HFF-Myc (cell line): ENCODE data around the gene RNF145.
A peak's percentile ranks its signal among the peaks of the same experiment; 100 is the strongest.

ENCODE experiments used
- DNase-seq: peaks from one replicate; pipeline ENCODE4 v3.0.0-alpha.2; 2011; ENCODE audit warnings: low read depth; ENCODE audit errors: extremely low read depth
- H3K4me3 ChIP-seq: replicated peaks from 2 replicates; pipeline ENCODE4 v1.5.1; 2011; ENCODE audit warnings: low read depth, mild to moderate bottlenecking, control low read depth, low read length
- TF ChIP-seq, protein P1 (sequence below): IDR thresholded peaks from 2 replicates; pipeline ENCODE4 v1.5.1; 2012; ENCODE audit warnings: mild to moderate bottlenecking, low read depth, low read length, control low read depth; ENCODE audit errors: missing control alignments

RNF145 gene

DNA sequence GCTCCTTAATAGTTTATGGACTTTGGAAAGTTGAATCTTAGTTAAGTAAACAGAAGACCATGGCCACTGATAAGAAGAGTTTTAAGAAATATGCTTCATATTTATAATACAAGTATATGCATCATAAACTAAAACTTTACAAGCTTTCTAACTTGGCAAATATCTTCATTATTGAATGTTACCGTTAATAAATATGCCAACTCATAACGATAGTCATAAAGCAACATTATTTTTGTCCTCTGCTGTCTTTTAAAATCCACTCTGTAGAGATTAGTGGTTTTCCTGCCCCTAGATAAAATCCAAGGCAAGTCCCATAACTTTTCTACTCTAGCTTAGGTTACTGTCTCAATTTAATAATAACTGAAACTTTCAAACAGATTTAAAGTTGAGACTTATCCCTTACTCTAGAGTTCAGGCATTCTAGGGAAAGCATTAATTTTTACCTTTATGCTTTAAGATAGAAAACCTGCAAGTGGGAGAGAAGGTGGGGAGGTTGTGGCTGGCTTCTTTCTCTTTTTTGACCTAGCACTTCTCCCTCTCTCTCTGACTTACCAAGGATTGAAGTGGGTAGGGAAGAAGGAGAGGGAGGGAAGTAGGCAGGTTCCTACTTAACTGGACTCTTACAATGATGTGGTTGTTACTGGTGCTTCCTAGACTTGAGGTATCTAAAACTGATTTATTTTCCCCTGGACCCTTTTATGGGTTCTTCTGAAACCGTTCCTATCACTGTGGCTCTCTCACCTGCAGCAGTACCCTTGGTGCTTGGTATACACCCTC lies 29.6 kb downstream of the RNF145 start:
- H3K4me3 ChIP-seq, result no peak overlapping the region
- DNase-seq, result no peak
- TF ChIP-seq, protein P1, sequence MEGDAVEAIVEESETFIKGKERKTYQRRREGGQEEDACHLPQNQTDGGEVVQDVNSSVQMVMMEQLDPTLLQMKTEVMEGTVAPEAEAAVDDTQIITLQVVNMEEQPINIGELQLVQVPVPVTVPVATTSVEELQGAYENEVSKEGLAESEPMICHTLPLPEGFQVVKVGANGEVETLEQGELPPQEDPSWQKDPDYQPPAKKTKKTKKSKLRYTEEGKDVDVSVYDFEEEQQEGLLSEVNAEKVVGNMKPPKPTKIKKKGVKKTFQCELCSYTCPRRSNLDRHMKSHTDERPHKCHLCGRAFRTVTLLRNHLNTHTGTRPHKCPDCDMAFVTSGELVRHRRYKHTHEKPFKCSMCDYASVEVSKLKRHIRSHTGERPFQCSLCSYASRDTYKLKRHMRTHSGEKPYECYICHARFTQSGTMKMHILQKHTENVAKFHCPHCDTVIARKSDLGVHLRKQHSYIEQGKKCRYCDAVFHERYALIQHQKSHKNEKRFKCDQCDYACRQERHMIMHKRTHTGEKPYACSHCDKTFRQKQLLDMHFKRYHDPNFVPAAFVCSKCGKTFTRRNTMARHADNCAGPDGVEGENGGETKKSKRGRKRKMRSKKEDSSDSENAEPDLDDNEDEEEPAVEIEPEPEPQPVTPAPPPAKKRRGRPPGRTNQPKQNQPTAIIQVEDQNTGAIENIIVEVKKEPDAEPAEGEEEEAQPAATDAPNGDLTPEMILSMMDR, result no peak

DNA sequence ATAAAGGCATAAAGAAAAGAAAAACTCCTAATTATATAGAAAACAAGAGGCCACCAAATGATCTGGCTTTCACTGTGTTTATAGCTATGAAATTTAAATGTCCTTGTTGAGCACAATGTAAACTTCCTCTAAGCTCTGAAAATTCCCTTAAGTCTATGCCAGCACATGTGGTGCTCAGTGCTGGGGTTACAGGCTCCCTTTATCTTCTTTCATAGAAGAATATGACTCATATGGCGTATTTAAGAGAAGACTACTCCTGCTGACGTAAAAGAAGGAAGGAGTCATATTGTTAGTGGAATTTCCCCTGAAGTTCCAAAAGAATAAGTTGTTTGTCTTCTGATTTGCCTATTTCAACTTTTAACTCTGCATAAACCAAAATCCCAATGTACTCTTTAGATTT lies 30.4 kb downstream of the RNF145 start:
- no peak overlapping the region for H3K4me3 ChIP-seq
- TF ChIP-seq, protein P1, result no peak
- DNase-seq, result peak; percentile 90

DNA sequence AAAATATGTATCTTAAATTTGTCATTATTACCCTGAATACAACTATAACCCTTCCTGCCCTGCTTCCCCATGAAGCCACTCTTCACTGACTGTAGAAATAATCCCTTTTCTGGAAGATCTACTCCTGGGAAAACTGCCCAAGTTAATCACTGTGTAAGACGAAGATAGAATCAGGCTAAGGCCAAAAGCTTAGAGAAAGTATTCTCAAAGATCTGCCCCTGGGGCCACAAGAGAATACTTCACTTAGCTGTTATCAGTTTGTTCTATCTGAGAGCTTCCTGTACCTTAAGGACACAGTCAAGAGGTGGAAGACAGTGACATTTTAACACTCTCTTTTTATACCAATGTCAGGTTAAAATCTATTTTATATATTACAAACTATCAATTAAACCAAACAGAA lies 33.8 kb downstream of the RNF145 start:
- H3K4me3 ChIP-seq, result no peak overlapping the region
- TF ChIP-seq, protein P1, result no peak
- no peak for DNase-seq

DNA sequence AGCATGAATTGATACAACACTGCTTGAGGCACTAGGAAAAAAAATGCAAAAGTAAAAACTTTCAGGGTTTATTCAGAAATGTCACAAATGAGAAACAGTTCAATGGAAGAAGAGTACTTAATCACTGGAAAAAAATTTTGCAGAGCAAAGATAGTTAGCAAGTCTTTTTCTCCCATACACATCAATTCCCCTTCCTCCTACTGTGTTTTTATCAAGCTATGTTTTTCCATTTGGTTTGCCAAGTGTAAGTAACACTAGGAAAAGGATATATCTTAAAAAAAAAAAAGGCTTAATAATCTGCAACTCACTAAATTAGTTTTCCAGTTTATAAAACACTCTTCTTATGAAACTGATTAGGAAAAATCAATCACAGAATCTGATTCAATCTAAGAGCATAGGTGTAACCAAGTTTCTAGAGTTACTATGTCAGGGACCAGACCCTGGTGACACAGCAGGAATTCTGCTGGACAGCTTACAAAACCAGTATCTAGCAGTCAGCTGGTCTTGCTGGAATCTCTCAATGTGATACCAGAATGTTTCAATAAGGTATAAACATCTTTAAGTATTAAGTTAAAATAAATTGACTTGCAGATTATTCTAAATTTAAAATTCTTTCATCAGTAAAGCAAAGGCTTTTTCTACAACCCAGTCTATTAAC lies 34.7 kb downstream of the RNF145 start:
- no peak for DNase-seq
- TF ChIP-seq, protein P1, result no peak
- no peak overlapping the region for H3K4me3 ChIP-seq

DNA sequence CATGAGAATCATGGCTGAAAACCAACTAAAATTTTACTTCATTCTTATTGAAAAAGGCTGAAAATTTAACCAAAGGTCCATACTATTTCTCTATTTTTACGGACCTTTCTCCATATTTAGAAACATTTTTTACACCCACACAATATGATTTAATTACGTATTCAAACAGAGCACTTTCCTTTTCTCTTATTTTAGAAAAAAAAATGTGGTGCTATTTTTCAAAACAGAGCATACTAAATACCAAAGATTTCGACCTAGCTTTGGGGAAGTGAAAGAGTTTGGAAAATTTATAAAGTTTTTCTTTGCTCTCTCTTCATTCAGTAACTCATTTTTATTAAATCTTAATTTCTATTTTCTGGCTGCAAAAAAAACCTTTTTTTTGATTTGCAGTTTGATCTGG lies 38.1 kb downstream of the RNF145 start:
- TF ChIP-seq, protein P1, result no peak
- DNase-seq, result no peak
- H3K4me3 ChIP-seq, result no peak overlapping the region

DNA sequence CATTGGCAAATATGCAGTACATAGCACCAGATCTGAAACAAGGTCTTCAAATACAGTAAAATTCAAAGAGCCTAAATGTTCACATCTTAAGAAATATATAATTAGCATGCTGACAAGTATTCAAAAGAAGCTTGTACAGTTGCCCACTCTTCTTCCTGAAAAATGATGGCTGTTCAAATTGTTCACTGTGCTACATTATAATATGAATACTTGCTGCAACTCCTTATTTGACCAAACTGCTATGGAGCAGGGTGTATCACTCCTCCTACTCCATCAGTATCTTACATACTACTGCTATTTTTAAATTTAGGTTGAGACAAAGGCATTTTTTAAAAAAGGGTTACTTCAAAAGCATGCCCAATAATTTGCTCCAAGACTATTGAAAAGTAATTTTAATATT lies 39.3 kb downstream of the RNF145 start:
- TF ChIP-seq, protein P1, result no peak
- no peak for DNase-seq
- H3K4me3 ChIP-seq, result no peak overlapping the region

DNA sequence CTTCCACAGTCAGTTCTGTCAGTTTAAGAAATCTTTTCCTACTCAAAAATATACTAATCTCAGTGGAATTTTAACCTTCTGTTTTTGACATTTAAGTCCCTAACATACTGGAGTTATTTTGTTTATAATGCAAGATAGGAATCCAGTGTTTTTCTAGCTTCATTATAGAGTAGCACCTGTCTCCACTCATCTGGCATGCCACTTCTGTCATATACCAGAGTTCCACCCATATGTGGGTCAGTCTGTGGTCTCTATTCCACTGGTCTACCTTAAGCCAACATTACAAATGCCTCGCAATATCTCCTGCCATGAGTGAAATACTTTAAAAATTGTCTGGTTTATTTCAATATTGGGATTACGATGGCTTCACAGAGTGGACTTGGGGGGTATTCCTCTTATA lies 42.9 kb downstream of the RNF145 start:
- no peak overlapping the region for H3K4me3 ChIP-seq
- DNase-seq, result no peak
- TF ChIP-seq, protein P1, result no peak
